CD4-positive, alpha-beta T cell treated with Interleukin-4 for 4 hours (primary cell): ENCODE measurements around the gene UAP1.
"Not testable (repeated sequence)": the region's sequence is repeated elsewhere in the genome, so short reads cannot be mapped to it uniquely, and the experiment has no call there.

Experiments
- DNase-seq: peaks from one replicate; pipeline ENCODE4 v3.0.0-alpha.2; 2020

UAP1 gene

GRCh38 chr1:162566870-162567269 is 5.3 kb downstream of the UAP1 start:
- DNase-seq = no peak

GRCh38 chr1:162568802-162569201 is 7.3 kb downstream of the UAP1 start:
- DNase-seq = no peak

- no peak for DNase-seq
Measured at GRCh38 chr1:162570718-162571117, 9.2 kb downstream of the UAP1 start.

- DNase-seq = not testable (repeated sequence)
Measured at GRCh38 chr1:162571121-162571520, 9.6 kb downstream of the UAP1 start.

DNA sequence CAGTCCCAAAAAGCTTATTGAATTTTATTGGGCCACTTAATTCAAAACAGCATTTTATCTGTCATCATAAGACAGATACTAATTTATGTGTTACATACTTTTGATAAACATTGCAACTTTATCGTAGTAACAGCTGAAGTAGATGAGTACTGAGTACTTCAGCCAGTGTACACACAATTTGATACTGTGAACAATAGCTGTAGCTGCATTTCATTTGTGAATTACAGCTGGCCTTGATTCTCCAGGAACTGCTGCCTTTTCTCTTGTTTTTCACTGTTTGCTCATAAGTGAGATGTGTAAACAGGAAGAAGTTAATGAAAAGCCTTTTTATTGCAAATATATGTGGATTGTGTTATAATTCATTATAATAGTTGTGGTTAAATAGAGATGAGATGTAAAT is 10.2 kb downstream of the UAP1 start:
- DNase-seq = no peak

DNA sequence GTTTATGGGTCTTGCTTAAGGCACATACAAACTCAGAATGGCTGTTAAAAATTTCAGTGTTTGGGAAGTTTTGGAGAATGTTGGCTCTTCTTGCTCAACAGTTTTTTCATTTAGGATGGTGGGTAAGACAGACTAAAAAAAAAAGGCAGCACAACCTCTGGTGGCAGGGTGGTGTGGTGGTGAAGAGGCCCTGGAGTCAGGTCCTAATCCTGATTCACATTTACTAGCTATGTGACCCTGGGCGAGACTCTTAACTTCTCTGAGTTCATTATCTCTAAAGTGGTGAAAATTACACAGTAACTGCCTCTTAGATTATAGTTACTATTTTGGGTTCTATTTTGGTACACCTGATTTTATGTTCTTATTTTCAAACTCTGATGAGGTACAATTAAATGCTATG is 11.6 kb downstream of the UAP1 start:
- DNase-seq = no peak

- DNase-seq = no peak
Measured at GRCh38 chr1:162578071-162578700, 16.7 kb downstream of the UAP1 start.

DNA sequence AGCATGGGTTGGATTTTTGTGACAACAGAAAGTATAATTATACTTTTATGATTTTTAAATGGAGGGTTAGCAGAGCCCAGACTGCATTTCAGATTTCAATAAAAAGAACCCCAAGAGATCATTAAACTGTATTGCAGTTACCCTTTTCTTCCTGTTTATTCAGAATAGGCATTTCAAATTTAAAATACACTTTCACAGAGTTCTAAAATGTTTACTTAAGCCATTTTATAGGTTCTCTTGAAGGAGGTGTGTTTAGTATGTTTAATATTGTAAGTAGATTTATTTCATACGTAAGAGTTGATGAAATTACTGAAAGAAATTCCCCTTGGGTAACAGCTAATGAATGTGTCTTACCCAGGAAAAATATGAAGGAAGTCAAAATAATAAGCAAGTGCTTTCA is 17.4 kb downstream of the UAP1 start:
- no peak for DNase-seq

GRCh38 chr1:162580308-162580707 is 18.8 kb downstream of the UAP1 start:
- DNase-seq = no peak

- DNase-seq = not testable (repeated sequence)
Measured at GRCh38 chr1:162582901-162583300, 21.4 kb downstream of the UAP1 start.

GRCh38 chr1:162585101-162585500 is 23.6 kb downstream of the UAP1 start:
- DNase-seq = not testable (repeated sequence)

DNA sequence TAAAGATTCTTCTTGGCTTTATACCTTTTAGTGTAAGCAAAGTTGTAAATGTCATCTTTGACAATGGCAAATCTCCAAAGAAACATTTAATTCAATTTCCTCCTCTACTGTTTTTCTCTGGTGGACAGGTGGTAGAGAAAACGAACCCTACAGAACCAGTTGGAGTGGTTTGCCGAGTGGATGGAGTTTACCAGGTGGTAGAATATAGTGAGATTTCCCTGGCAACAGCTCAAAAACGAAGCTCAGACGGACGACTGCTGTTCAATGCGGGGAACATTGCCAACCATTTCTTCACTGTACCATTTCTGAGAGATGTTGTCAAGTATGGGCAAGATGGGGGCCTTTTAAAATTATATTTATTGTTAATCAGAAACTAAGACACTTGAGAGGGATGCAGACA is 25.8 kb downstream of the UAP1 start:
- DNase-seq = no peak

DNA sequence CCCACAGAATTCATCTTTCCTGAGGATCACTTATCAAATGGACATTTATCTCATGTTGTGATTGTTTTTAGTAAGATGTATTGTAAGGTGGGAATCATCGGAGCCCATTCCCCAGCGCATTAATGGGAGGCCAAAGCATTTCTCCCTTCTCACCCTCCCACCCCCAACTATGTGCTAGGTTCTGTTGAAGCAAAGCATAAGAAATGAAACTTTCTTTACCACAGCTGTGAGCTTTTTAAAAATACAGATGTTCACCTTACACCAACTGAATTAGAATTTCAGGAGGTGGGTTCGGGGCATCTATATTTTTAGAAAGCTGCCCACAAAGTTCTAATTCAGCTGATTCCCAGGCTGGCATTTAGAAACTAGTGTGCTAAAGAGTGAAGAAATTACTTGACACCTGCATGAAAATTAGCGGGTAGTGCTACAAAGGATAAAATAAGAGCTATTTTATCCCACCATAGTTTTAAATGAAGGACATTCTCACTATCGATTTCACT is 26.3 kb downstream of the UAP1 start:
- no peak for DNase-seq

- DNase-seq = no peak
Measured at GRCh38 chr1:162590101-162590500, 28.6 kb downstream of the UAP1 start.

DNA sequence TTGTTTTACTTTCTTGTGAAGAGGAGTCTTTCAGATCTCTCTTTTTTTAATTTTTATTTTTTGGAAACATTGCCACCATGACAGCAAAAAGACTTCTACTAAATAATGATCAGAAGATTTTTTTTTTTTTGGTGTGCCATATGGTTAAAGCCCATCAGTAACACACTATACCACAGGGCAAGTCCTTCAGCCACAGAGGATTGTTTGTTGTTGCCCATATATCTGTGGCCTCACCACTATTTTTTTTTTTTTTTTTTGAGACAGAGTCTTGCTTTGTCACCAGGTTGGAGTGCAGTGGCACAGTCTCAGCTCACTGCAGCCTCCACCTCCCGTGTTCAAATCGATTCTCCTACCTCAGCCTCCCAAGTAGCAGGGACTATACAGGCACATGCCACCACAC is 29.2 kb downstream of the UAP1 start:
- DNase-seq = no peak

DNA sequence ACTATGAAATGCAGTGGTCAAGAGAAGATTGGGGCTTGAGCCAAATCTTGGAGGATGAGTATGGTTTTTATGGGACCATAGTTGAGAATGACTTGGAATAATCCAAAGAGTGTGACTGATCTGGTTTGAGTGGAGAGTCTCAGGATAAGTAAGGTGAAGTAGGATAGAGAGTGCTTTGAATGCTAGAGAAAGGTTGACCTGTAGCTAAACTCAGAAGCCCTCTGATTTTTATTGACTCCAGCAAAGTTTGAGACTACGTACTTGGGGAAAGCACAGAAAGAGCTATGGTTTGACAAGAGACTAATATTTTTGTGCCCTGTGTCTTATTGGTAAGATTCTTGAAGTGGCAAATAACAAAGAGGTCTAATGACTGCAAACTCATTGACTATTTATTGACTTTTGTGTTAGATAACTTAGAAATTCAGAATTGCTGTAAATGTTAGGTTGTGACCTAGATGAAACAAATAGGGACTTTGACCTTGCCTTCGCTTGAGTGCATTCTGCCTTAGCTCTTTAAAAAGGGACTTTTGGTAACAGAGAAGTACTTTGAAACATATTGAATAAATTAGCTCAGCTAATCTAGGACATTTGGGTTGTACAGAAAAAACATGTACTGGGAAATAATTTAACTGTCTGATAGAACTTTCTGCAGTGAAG is 35.1 kb downstream of the UAP1 start:
- no peak for DNase-seq

- no peak for DNase-seq
Measured at GRCh38 chr1:162599451-162599850, 37.9 kb downstream of the UAP1 start.

GRCh38 chr1:162603117-162603516 is 41.6 kb downstream of the UAP1 start:
- DNase-seq = not testable (repeated sequence)

DNA sequence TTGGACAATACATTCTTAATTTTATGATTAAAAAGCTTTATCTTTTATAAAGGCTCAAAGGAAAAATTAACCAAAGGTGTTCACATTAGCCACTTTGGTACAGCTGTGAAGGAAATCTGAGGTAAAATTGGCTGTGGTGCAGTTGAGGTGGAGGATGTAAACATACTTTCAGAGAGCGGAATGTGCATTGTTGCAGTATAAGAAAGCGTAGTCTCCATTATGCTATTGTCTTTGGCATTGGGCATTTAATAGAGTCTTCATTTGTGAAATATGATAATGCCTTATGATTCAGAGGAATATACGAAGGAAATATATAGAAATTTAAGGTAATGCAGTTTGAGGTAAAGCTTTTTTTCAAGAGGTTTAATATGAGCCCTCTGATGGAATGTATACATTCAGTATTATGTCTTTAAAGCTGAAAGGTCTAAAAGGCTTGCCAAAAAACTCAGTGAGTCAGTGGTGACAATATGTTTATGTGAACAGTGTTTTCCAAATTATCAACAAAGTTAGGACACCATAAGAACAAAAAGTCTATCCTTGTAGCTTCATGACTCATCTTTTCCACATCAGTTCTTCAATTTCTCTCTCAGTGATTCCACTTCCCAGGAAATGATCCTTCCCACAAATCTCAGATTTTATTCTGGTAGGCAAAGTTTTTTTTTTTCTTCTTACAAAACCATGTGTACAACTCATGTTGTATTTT is 43.9 kb downstream of the UAP1 start:
- no peak for DNase-seq

DNA sequence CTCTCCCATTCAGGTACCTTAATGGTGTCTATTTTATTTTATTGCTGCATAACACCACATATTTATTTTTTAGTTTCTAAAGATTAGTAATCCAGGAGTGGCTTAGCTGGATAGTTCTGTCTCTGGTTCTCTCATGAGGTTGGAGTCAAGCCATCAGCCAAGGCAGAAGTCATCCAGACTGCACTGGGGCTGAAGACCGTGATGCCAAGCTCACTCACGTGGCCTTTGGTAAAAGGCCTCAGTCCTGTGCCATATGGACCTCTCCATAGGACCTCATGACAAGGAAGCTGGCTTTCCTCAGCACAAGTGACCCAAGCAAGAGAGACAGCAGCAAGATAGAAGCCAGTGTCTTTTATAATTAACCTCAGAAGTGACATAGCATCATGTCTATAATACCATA is 47.8 kb downstream of the UAP1 start:
- no peak for DNase-seq

GRCh38 chr1:162612606-162613400 is 51.3 kb downstream of the UAP1 start:
- DNase-seq = no peak

- no peak for DNase-seq
Measured at GRCh38 chr1:162616848-162617247, 55.3 kb downstream of the UAP1 start.

- no peak for DNase-seq
Measured at GRCh38 chr1:162617513-162617912, 56.0 kb downstream of the UAP1 start.
